GM19025 (cell line): ENCODE data around the gene ITPK1.

Experiments
- ATAC-seq: cut with Tn5 transposase; IDR thresholded peaks from one replicate; pipeline ENCODE4 v1.9.1; 2021; ENCODE audit warnings: mild to moderate bottlenecking, low read depth, moderate library complexity; ENCODE audit not compliant: unreplicated experiment

ITPK1 gene

DNA sequence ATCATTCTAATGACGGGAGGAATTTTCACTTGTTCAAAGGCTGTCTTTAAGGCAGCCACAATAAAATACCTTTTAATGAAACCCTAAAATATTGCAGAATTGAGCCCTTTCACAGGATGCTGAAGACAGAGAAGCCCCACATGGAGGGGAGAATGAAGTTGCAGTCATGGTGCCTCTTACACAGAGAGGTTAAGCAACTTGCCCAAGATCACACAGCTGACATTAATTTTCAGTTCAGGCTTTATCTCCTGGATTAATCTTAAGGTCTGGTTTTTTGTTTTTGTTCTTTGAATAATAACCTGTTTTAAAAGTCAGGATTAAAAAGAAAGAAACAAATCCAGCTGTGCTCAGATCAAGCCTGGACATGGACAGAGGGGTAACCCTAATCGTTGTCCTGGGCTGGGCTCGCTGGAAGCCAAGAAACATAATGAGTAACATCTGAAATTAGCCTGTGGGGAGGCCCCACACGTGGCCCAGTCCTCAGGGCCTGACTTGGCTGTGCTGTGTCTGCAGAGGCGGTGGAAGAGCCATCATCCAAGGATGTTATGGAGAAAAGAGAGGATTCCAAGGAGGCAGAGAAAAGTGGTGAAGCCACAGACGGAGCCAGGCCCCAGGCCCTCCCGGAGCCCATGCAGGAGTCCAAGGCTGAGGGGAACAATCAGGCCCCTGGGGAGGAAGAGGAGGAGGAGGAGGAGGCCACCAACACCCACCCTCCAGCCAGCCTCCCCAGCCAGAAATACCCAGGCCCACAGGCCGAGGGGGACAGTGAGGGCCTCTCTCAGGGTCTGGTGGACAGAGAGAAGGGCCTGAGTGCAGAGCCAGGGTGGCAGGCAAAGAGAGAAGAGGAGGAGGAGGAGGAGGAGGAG lies 184.8 kb downstream of the ITPK1 start:
- no peak for ATAC-seq

DNA sequence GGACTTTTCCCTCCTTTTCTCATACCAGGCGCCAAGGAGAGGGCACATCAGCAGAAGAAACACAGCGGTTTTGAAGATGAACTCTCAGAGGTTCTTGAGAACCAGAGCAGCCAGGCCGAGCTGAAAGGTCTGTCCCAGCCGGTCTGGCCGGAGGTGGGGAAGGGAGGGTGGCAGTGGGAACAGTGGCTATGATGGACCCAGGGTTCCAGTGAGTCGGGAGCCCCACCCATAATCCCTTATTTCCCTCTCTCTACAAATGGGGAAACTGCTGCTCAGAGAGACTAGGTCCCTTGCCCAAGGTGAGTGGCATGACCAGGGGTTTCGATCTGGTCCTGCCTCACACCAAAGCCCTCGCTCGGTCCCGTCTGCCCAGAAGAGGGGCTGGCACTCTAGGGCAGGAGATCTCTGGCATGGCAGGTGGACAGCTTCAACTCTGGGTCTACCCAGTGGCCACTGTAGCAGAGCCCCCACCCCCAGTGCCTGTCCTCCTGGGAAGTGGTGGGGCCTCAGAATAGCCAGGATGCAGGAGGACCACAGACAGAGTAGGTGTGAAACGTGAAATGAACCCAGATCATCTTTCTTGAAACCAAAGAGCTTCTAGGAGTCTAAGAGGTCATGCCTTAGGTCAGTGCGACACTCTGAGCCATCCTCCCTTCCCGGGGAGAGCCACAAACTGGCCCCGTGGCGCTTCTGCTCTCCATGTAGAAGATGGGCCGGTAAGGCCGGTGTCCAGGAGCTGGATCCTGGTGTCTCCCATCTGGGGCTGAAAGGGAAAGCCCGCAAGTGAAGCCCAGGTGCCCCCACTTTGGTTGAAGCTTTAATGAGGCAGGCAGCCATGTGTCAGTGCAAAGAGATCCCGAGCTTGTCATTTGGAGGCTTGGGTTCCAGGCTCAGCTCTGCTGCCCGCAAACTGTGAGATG lies 185.8 kb downstream of the ITPK1 start:
- ATAC-seq, result no peak

DNA sequence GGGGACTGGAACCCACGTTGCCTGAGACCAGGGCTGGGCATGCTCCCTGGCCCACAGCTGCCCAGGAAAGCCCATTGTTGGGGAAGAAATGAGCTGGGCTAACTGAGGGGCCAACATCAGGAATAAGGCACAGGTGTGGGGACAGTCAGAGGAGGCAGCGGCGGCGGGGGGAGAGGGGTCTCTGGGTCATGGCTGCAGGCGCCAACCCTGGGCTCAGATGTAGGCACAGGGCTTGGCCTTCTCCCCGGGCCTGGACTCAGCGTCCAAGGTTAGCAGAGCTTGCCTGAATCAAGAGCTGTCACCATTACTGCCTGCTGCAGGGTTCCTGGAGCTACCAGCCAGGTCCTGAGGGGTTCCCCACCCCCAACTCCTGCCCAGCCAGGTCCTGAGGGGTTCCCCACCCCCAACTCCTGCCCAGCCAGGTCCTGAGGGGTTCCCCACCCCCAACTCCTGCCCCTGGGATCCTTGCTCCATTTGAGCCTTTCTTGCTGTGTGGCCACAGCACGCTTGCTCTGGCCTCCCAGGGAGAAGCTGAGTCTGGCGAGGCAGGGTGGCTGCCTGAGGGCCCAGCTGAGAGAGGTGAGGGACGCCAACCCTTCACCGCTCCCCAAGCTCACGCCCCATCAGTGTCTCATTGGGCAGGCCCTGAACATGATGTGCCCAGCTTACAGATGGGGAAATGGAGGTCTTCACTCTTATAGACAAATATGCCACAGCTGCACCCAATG lies 186.6 kb downstream of the ITPK1 start:
- ATAC-seq, result no peak

DNA sequence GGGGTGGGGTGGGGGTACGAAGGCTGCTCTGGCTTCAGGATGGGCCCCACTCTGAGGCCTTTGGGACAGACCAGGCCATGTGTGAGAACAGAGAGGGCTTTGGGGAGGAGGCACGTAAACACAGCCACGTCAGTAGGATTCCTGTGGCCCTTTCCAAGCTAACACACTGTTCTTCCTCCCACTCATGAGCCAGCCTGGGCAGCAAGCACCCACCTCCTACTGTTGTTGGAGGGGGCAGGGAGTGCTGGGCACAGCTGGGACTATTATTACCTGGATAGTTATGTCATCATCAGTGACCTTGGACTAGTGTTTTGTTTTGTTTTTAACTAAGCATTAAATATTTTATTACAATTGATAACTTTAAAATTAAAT lies 187.5 kb downstream of the ITPK1 start:
- no peak for ATAC-seq

DNA sequence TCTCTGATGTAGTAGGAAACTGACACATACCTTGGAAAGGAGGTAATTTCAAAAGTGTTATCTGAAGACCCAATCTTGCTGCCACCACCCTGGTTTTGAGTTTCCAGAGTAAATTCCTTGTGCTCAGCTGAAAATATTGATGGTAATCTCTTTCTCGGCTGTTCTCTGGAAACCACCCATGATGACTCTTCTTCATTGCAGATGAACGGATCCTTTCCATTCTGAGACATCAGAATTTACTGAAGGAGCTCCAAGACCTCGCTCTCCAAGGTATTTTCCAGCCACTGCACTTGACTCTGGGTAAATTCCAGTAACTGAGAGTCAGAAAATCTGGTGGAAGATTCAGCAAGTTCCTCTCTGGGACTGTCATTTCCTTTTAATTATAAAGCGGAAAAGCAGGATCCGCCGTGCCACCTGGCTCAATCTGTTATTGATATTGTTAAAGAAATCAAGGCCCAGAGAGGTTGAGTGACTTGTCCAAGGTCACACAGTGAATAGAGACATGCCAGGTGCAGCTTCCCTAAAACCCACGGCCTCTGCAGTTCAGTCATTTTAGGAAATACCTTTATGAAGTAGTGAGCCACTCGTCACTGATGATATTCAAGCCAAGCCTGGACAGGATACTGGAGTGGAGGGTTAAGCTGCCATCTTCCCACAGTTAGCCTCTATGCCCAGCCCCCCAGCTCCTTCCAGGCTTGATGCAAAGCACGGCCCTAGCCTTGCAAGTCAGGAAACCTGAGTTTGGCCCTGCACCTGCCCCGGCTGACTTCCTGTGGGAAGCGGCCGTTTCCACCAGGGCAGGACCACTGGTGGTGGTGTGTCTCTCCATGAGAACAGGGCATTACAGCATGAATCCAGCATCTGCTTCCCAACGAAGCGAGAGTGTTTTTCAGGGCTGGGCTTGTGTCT lies 188.1 kb downstream of the ITPK1 start:
- ATAC-seq, result no peak

GRCh38 chr14:92926931-92927330 lies 188.8 kb downstream of the ITPK1 start:
- no peak for ATAC-seq

DNA sequence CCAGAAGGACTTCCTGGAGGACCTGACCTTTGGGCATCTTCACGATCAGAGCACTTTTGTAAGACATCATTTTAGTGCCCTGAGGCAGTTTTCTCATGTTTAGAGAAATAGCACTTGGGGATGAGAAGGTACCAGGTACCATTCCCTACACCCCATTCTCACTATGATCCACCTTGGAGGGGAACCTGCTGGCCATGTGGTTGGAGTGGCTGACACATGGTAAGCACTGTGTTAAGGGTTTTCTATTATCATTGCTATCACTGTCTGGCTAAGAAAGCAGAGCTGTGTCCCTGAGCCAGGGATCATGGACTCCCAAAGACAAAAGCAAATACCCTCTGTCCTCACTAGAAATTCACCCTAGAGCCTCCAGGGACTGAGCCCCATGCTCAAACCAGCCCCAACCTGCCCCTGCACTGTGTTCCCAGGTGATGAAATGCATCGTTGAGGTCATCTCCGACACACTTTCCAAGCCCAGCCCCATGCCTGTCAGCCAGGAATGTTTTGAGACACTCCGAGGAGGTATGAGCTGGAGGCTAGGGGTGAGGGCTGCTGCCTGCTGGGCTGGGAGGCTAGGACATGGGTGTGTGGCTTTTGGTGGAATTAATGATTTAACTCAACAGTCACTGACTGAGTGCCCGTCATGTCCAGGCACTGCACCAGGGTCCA lies 189.4 kb downstream of the ITPK1 start:
- ATAC-seq, result no peak

- ATAC-seq, result no peak
Observed at GRCh38 chr14:92925446-92925845, 190.3 kb downstream of the ITPK1 start.

- ATAC-seq, result no peak
Observed at GRCh38 chr14:92924247-92924646, 191.5 kb downstream of the ITPK1 start.

GRCh38 chr14:92923744-92924103 lies 192.0 kb downstream of the ITPK1 start:
- no peak for ATAC-seq

GRCh38 chr14:92922883-92923743 lies 192.6 kb downstream of the ITPK1 start, which contains the start of gene CHGA:
TSS of gene CHGA (plus strand) at chr14:92923150. CDS start at chr14:92923360, 210 bp downstream.
- no peak for ATAC-seq

GRCh38 chr14:92922155-92922735 lies 193.5 kb downstream of the ITPK1 start:
- ATAC-seq, result no peak

- ATAC-seq, result no peak
Observed at GRCh38 chr14:92920001-92920400, 195.7 kb downstream of the ITPK1 start.

- ATAC-seq, result no peak
Observed at GRCh38 chr14:92917956-92918355, 197.8 kb downstream of the ITPK1 start.

- ATAC-seq, result no peak
Observed at GRCh38 chr14:92917041-92917940, 198.4 kb downstream of the ITPK1 start.

DNA sequence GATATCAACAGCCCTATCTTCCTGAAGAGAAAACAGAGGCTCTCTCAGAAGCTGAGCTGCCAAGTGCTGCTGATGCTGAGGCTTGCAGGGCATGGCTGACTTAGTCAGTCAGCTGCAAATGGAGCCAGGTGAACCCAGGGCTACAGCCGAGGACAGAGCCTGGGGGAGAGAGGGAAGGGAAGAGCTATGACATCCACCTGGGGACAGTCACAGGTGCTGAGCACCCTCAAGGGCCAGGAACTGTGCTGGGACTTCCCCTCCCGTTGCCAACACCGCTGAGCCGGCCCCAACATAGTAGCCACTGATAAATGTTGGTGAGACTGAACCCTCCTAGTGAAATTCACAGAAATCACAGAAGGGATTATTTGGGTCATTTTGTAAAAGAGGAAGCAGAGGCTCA lies 199.5 kb downstream of the ITPK1 start:
- ATAC-seq, result no peak

GRCh38 chr14:92914087-92914656 lies 201.6 kb downstream of the ITPK1 start:
- ATAC-seq, result no peak
